Psoas muscle (tissue), 8 donors: ENCODE measurements around the gene DCXR. TPM values are rescaled to one million over a fixed set of nuclear protein-coding genes. Genes with fewer than 3 reads are reported as not detected.
A peak's percentile ranks its signal among the peaks of the same experiment; 100 is the strongest.

Experiments used
- ATAC-seq, 4 donors: fragments of 200-7000 bp; cut with Tn5 transposase; one replicate each; pipeline ENCODE4 v1.9.1; 2020; ENCODE audit warnings: moderate library complexity in 3 of 4, mild to moderate bottlenecking in 2 of 4
- DNase-seq, 2 donors: peaks; one replicate each; pipeline ENCODE4 v3.0.0-alpha.2; 2020
- H3K27ac ChIP-seq: fragments of 200-600 bp; one replicate; pipeline ENCODE4 v1.8.0; 2022
- H3K27me3 ChIP-seq, 3 donors: fragments of 200-600 bp in 1 of 3; one replicate each; pipeline versions ENCODE4 v1.6.1 to v1.8.0; 2013 to 2022; ENCODE audit warnings: low read length in 2 of 3, mild to moderate bottlenecking in 2 of 3, moderate library complexity in 1 of 3; ENCODE audit not compliant: insufficient read depth in 3 of 3
- H3K36me3 ChIP-seq, 2 donors: fragments of 200-600 bp in 1 of 2; one replicate each; pipeline versions ENCODE4 v1.6.1 to v1.8.0; 2013 to 2022; ENCODE audit warnings: low read depth in 1 of 2, mild to moderate bottlenecking in 1 of 2, moderate library complexity in 1 of 2; ENCODE audit not compliant: insufficient read depth in 1 of 2
- H3K4me1 ChIP-seq: fragments of 200-600 bp; one replicate; pipeline ENCODE4 v1.8.0; 2022
- H3K4me3 ChIP-seq: fragments of 200-600 bp; one replicate; pipeline ENCODE4 v1.8.0; 2022; ENCODE audit warnings: mild to moderate bottlenecking
- H3K9me3 ChIP-seq: fragments of 200-600 bp; one replicate; pipeline ENCODE4 v1.8.0; 2022
- WGBS, 3 donors: extraction: QIAGEN DNeasy Blood & Tissue Kit; methylation state at CpG; one replicate each; pipeline versions ENCODE4 v1.1.6 to v1.1.7; 2013; 5-methylcytosine and 5-hydroxymethylcytosine counted together
- intact Hi-C, 2 donors: fragments of 100-400 bp; cut with DNase I; formaldehyde crosslinking; loops; one replicate each; pipeline versions ENCODE4 v1.11.0 to v1.14.2; 2022
- polyA plus RNA-seq, 3 donors: library from polyadenylated mRNA; stranded (reverse); fragments of 200-250 nt; gene quantifications; one replicate each; pipeline ENCODE4 v1.2.3, GENCODE V29; 2013
- total RNA-seq, 4 donors: library from RNA; stranded (reverse); fragmentation: NEBNext Ultra II Directional in 2 of 4; extraction: Animal tissue kit (Norgen Biotek cat#: 25700) in 2 of 4; gene quantifications; one replicate each; pipeline versions ENCODE4 v1.2.1 to v1.2.4, GENCODE V29; 2021 to 2023
- TF ChIP-seq, protein P1 (sequence below): fragments of 200-600 bp; IDR thresholded peaks from one replicate; pipeline ENCODE4 v1.8.0; 2022; ENCODE audit warnings: antibody characterized with exemption
- donor health status: healthy with polysubstance abuse.
- donor health status: DM: no; HTN: no; CAD: no; lungs with moderate emphysema.
- donor health status: Bipolar disorder and iron deficiency.
- donor health status: healthy.
- donor health status: DM: yes; HTN: yes; CAD: no.
- donor health status: DM: no; HTN: no; CAD: no.
- donor health status: DM: no; HTN: no; CAD: no.
- donor health status: DM: yes; HTN: yes; CAD: no.

Gene DCXR
- total and polyA plus RNA-seq, 7 donors: 111 to 216 (median 147) TPM

DNA sequence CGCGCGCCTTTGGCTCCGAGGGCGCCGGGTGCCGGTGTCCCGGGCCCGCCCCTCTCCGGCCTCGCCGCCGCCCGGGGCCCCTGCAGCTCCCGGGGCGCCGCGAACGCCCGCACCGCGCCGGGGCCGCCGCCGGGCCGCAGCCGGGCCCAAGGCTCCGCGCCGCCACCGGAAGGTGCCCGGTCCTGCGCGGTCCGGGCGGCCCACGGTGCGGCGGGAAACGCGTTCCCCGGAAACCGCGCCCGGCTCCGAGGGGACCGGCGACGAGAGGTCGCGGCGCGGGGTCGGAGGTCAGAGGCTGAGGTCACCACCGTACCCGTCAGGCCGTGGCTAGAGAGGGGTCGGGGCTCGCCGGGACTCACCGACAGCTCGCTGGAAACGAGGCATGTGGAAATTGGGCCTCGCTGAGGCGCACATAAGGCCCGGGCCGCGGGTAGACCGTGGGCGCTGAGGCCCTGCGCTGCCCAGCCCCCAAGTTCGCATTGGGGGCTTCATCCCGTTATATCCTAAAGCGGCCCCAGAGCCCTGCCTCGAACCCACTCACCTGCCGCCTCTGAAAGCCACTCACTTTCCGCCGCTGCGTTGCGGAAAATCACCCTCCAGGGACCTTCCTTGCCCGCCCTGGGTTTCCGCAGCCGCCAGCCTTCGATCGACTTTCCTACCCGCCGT lies 28.3 kb upstream of the DCXR start, which contains the start of gene DUS1L:
DUS1L (minus strand) TSS at position 167 of the 666 bp plus-strand sequence. CDS start 745 bp downstream, outside the sequence.
- Histone ChIP-seq H3K4me3 (peak within 1 kb of the TSS; percentile 98), H3K4me1 (peaks cover 9% of the 10 kb centered on the region), H3K36me3 (peaks cover 7 to 34% of the 10 kb centered on the region in 2 donors), H3K9me3 (no peaks in the 10 kb centered on the region), H3K27me3 (no peaks in the 10 kb centered on the region), H3K27ac (peak within 1 kb of the TSS; percentile 94)
- ATAC-seq (peak; percentile 86 to 94 (median 90)), DNase-seq (peak; percentile 73 to 84)
- TF ChIP-seq, protein P1, sequence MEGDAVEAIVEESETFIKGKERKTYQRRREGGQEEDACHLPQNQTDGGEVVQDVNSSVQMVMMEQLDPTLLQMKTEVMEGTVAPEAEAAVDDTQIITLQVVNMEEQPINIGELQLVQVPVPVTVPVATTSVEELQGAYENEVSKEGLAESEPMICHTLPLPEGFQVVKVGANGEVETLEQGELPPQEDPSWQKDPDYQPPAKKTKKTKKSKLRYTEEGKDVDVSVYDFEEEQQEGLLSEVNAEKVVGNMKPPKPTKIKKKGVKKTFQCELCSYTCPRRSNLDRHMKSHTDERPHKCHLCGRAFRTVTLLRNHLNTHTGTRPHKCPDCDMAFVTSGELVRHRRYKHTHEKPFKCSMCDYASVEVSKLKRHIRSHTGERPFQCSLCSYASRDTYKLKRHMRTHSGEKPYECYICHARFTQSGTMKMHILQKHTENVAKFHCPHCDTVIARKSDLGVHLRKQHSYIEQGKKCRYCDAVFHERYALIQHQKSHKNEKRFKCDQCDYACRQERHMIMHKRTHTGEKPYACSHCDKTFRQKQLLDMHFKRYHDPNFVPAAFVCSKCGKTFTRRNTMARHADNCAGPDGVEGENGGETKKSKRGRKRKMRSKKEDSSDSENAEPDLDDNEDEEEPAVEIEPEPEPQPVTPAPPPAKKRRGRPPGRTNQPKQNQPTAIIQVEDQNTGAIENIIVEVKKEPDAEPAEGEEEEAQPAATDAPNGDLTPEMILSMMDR: no peak
- 6 to 8% (median 7%) methylated on average over 62 to 88 of the region's 88 CpGs for WGBS, 3 donors
- intact Hi-C loops: loop anchor here in 1 of 2 donors (1.0 to 2.0 kb wide), 2 partner anchors 12 to 31 kb away; no protein-coding TSS in a partner anchor

DNA sequence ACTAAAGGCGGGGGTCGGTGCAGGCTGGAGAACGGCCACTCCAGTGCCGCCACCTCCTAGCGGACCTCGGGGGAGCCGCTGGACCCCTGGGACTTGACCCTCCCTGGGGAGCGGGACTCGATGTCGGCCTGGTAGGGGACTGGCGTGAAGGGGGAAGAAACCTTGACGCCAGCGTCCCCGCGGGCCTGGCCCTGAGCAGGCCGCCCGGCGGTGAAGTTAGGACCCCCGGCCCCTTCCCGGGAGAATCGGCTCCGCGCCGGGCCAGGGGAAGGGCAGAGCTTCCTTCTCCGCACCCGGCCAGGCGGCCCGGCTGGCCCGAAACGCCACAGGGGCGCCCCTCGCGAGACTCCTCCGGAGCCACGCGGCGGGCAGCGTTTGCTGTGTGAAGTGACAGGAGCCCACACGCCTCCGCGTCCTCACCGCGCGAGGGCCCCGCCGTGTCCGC lies 27.7 kb upstream of the DCXR start:
- ATAC-seq (peak; percentile 8 to 23 (median 14)), DNase-seq (peak in 1 of 2 donors; percentile 62)
- Histone ChIP-seq H3K27ac (peak overlapping the region; percentile 82), H3K36me3 (peaks cover 10 to 40% of the 10 kb centered on the region in 2 donors), H3K4me1 (peaks cover 9% of the 10 kb centered on the region), H3K27me3 (no peaks in the 10 kb centered on the region), H3K4me3 (peak overlapping the region; percentile 98), H3K9me3 (no peaks in the 10 kb centered on the region)
- 0 to 1% (median 1%) methylated on average over 14 to 47 of the region's 47 CpGs for WGBS, 3 donors
- intact Hi-C loops: loop anchor here in 1 of 2 donors (1.0 kb wide), 1 partner anchor 12 kb away; no protein-coding TSS in a partner anchor
- TF ChIP-seq, protein P1: no peak

DNA sequence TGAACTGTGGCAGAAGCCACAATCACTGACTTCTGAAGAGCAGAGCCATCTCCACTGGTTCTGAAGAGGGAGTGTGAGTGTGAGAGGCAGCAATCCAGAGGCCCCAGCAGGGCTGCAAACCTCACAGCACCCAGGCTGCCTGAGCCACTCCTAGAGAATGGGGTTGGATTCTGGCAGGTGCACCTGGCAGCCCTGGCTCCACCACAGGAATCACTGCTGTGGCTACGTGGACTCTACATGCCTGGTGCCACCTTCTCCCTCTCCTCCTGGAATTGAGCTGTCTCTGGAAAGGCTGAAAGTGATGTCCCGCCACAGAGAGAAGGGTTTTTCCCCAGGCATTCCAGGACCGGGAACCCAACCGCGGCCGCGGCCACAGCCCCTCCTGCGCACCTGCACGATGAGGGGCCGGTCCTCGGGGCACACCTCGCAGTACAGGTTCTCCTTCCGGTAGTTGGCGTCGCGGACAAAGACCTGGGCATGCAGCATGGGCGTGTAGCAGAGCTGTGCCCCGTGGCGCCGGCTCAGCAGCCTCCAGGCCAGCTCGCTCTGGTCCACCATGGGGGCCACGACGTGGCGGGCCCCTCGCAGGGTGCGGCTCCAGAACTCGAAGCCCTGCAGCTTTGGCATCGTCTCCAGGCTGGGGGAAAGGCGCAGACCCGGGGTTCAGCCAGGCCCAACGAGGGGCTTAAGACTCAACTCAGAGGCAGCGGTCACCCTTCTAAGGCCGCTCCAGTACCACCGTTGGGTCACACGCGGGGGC lies 27.1 kb upstream of the DCXR start:
- intact Hi-C loops: loop anchor here in 1 of 2 donors (1.0 kb wide), 1 partner anchor 11 kb away; no protein-coding TSS in a partner anchor
- Histone ChIP-seq H3K36me3 (peaks cover 10 to 46% of the 10 kb centered on the region in 2 donors), H3K4me1 (peaks cover 9% of the 10 kb centered on the region), H3K27me3 (no peaks in the 10 kb centered on the region), H3K4me3 (peak overlapping the region; percentile 98), H3K9me3 (no peaks in the 10 kb centered on the region), H3K27ac (peak overlapping the region; percentile 82)
- DNase-seq (peak; percentile 10 to 58), ATAC-seq (no peak)
- 25 to 33% (median 29%) methylated on average over 35 to 36 of the region's 36 CpGs for WGBS, 3 donors
- TF ChIP-seq, protein P1: no peak

DNA sequence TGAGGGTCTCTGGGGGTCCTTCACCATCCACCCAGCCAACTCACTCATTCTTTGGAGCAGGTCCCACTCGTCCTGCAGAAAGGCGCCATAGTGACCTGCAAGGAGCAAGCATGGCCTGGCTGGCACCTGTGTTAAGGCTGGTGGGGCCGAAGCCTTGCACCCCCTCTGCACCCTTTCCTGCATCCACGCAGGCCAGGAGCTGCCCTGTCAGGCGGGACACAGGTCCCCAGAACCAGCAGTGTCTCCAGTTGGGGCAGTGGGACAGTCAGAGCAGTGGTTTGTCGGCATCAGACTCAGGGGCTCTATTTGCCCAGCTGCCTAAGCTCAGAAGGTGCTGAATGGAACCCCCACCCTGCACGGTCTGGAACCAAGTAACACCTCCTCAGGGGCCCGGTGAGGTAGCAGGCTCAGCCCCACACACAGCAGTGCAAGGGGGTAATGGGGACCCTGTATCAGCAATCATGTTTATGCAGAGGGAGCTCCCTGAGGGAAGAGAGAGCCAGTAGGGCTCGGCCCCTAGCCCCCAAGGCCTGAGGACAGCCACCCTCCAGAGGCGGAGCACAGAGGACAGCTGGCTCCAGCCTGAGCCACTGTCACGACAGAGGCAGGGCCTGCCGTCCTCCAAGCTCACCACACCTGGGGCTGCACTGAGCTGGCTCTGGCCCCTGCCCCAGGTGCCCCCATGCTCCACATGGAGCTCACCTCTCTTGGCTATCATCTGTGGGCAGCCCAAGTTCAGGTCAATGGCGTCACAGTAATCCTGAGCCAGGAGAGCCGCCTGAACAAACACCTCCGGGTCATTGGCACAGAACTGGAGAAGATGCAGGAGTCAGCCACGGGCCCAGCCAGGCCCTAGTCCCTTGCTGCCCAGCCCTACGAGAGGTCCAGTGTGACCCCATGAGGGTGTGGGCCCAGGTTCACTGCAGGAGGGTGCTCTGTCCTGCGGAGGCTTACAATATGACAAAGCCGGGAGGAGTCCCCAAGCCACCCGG lies 26.2 kb upstream of the DCXR start:
- intact Hi-C loops: no loop called here
- Histone ChIP-seq H3K36me3 (peaks cover 10 to 55% of the 10 kb centered on the region in 2 donors), H3K4me3 (peak overlapping the region; percentile 98), H3K4me1 (peaks cover 9% of the 10 kb centered on the region), H3K9me3 (no peaks in the 10 kb centered on the region), H3K27ac (no peak overlapping the region), H3K27me3 (no peaks in the 10 kb centered on the region)
- WGBS, 3 donors: 70 to 75% (median 74%) methylated on average over 20 of the region's 20 CpGs
- DNase-seq: peak in 1 of 2 donors; percentile 46
- ATAC-seq: no peak
- TF ChIP-seq, protein P1: no peak
